Colonic mucosa (tissue), 4 donors: ENCODE measurements around the gene TMEM39B. TPM values are rescaled to one million over a fixed set of nuclear protein-coding genes. Genes with fewer than 3 reads are reported as not detected.
A peak's percentile ranks its signal among the peaks of the same experiment; 100 is the strongest.

Experiments
- DNase-seq: peaks from one replicate; pipeline ENCODE4 v3.0.0-alpha.2; 2020
- H3K27ac ChIP-seq: fragments of 200-600 bp; one replicate; pipeline ENCODE4 v1.8.0; 2021
- H3K27me3 ChIP-seq: fragments of 200-600 bp; one replicate; pipeline ENCODE4 v1.8.0; 2021
- H3K36me3 ChIP-seq: fragments of 200-600 bp; one replicate; pipeline ENCODE4 v1.8.0; 2021
- H3K4me1 ChIP-seq: fragments of 200-600 bp; one replicate; pipeline ENCODE4 v1.8.0; 2021; ENCODE audit warnings: mild to moderate bottlenecking
- H3K4me3 ChIP-seq: fragments of 200-600 bp; one replicate; pipeline ENCODE4 v1.8.0; 2021
- H3K9ac ChIP-seq, 2 donors: one replicate each; pipeline ENCODE4 v1.7.0; 2013; ENCODE audit warnings: control low read depth in 2 of 2, low read depth in 2 of 2, low read length in 2 of 2
- H3K9me3 ChIP-seq: fragments of 200-600 bp; one replicate; pipeline ENCODE4 v1.8.0; 2021
- CTCF ChIP-seq: fragments of 200-600 bp; IDR thresholded peaks from one replicate; pipeline ENCODE4 v1.8.0; 2022; ENCODE audit warnings: antibody characterized with exemption, mild to moderate bottlenecking
- intact Hi-C: fragments of 100-400 bp; cut with DNase I; formaldehyde crosslinking; loops from one replicate; pipeline ENCODE4 v1.14.1; 2022
- total RNA-seq, 2 donors: library from RNA; stranded (reverse); fragmentation: NEBNext Ultra II Directional in 1 of 2; extraction: Animal tissue kit (Norgen Biotek cat#: 25700) in 1 of 2; gene quantifications; one replicate each; pipeline ENCODE4 v1.2.1, GENCODE V29; 2021
- donor health status: healthy.
- donor health status: DM: no; HTN: no; CAD: no.
- donor health status: DM: no; HTN: no; CAD: no.

The TMEM39B gene
- total RNA-seq, 2 donors from 2014 or later, result 12.3 to 18.2 TPM

GRCh38 chr1:32068957-32069588 lies 3.7 kb upstream of the TMEM39B start:
- intact Hi-C loops, result loop anchor here (10.0 kb wide), 1 partner anchor 94 kb away; no protein-coding TSS in a partner anchor
- no peaks in the 10 kb centered on the region for H3K4me1 ChIP-seq

GRCh38 chr1:32071758-32072621 lies 749 bp upstream of the TMEM39B start:
- H3K4me1 ChIP-seq, result no peaks in the 10 kb centered on the region
- no peak for DNase-seq
- TF ChIP-seq CTCF, result no peak
- H3K4me3 ChIP-seq, result peak overlapping the region; percentile 71
- peak overlapping the region; percentile 94 for H3K27ac ChIP-seq
- H3K27me3 ChIP-seq, result no peaks in the 10 kb centered on the region
- no peaks in the 10 kb centered on the region for H3K9me3 ChIP-seq
- peak overlapping the region; percentile 76 to 79 for H3K9ac ChIP-seq
- peaks cover 5% of the 10 kb centered on the region for H3K36me3 ChIP-seq
- intact Hi-C loops, result no loop called here

More at GRCh38 chr1:32068957-32069588, 3.7 kb upstream of the TMEM39B start:
- H3K36me3 ChIP-seq, result no peaks in the 10 kb centered on the region
- H3K9ac ChIP-seq, result no peak overlapping the region
- no peak for DNase-seq
- no peaks in the 10 kb centered on the region for H3K27me3 ChIP-seq
- no peak overlapping the region for H3K27ac ChIP-seq
- no peaks in the 10 kb centered on the region for H3K9me3 ChIP-seq
- H3K4me3 ChIP-seq, result no peak overlapping the region
- no peak for TF ChIP-seq CTCF

- H3K9me3 ChIP-seq, result no peaks in the 10 kb centered on the region
- TF ChIP-seq CTCF, result peak; percentile 11
- peak overlapping the region; percentile 94 for H3K27ac ChIP-seq
- H3K4me3 ChIP-seq, result peak overlapping the region; percentile 71
- peak overlapping the region; percentile 46 to 79 for H3K9ac ChIP-seq
- intact Hi-C loops, result no loop called here
- no peaks in the 10 kb centered on the region for H3K4me1 ChIP-seq
- DNase-seq, result no peak
- peaks cover 5% of the 10 kb centered on the region for H3K36me3 ChIP-seq
- no peaks in the 10 kb centered on the region for H3K27me3 ChIP-seq
Observed at GRCh38 chr1:32073299-32074229, 825 bp downstream of the TMEM39B start.

GRCh38 chr1:32074841-32075240 lies 2.1 kb downstream of the TMEM39B start:
- H3K4me1 ChIP-seq, result no peaks in the 10 kb centered on the region
- no peak overlapping the region for H3K9ac ChIP-seq
- no peaks in the 10 kb centered on the region for H3K27me3 ChIP-seq
- DNase-seq, result no peak
- H3K27ac ChIP-seq, result no peak overlapping the region
- H3K4me3 ChIP-seq, result no peak overlapping the region
- H3K9me3 ChIP-seq, result no peaks in the 10 kb centered on the region
- intact Hi-C loops, result no loop called here
- TF ChIP-seq CTCF, result no peak
- peaks cover 5% of the 10 kb centered on the region for H3K36me3 ChIP-seq

GRCh38 chr1:32077451-32077850 lies 4.7 kb downstream of the TMEM39B start:
- H3K27ac ChIP-seq, result no peak overlapping the region
- TF ChIP-seq CTCF, result no peak
- H3K9ac ChIP-seq, result no peak overlapping the region
- intact Hi-C loops, result no loop called here
- H3K27me3 ChIP-seq, result no peaks in the 10 kb centered on the region
- no peaks in the 10 kb centered on the region for H3K9me3 ChIP-seq
- no peaks in the 10 kb centered on the region for H3K4me1 ChIP-seq
- no peak overlapping the region for H3K4me3 ChIP-seq
- peaks cover 5% of the 10 kb centered on the region for H3K36me3 ChIP-seq
- DNase-seq, result no peak
